GM12874 (cell line): ENCODE results near the gene KIF6.

Experiments used
- CTCF ChIP-seq: IDR thresholded peaks from 2 replicates; pipeline ENCODE4 v1.5.1; 2011; ENCODE audit warnings: low read depth, mild to moderate bottlenecking, control low read depth, low read length, moderate library complexity; ENCODE audit not compliant: insufficient read depth

The KIF6 gene

GRCh38 chr6:39587080-39587479 is 138.1 kb downstream of the KIF6 start:
- TF ChIP-seq CTCF, result no peak

GRCh38 chr6:39585641-39586040 is 139.6 kb downstream of the KIF6 start:
- TF ChIP-seq CTCF, result no peak

- no peak for TF ChIP-seq CTCF
Measured at GRCh38 chr6:39577446-39578165, 147.6 kb downstream of the KIF6 start.

- TF ChIP-seq CTCF, result no peak
Measured at GRCh38 chr6:39576556-39577303, 148.5 kb downstream of the KIF6 start.

GRCh38 chr6:39574991-39575390 is 150.2 kb downstream of the KIF6 start:
- no peak for TF ChIP-seq CTCF

- TF ChIP-seq CTCF, result no peak
Measured at GRCh38 chr6:39573541-39573940, 151.7 kb downstream of the KIF6 start.

- no peak for TF ChIP-seq CTCF
Measured at GRCh38 chr6:39572661-39573340, 152.4 kb downstream of the KIF6 start.
